GM12878 (cell line): Measurements from ENCODE around the gene SLC1A5. TPM values are rescaled to one million over a fixed set of nuclear protein-coding genes. Genes with fewer than 3 reads are reported as not detected.

ENCODE experiments used
- ATAC-seq: fragments of 200-7000 bp; cut with Tn5 transposase; 3 replicates; pipeline ENCODE4 v1.9.1; 2020; ENCODE audit warnings: mild to moderate bottlenecking, moderate library complexity
- BruUV-seq: library from RNA; stranded (reverse); fragments of 400-500 nt; replicated peaks from 2 replicates; lab custom pipeline; 2021; lab: Mats Ljungman, UMichigan
- CTCF ChIA-PET: fragments of 300-600 bp; sonication (Branson Sonifier 250); formaldehyde crosslinking; extraction: SDS; loops from one replicate; lab custom pipeline; 2021; ENCODE audit warnings: inconsistent platforms; lab: Yijun Ruan, JAX
- POLR2A ChIA-PET: fragments of 350-600 bp; formaldehyde crosslinking; extraction: SDS; loops from one replicate; lab custom pipeline; 2021; ENCODE audit warnings: inconsistent platforms; lab: Charles Lee
- RAD21 ChIA-PET: fragments of 300-600 bp; sonication (Branson Sonifier 250); formaldehyde crosslinking; loops from one replicate; lab custom pipeline; 2023; ENCODE audit warnings: antibody characterized with exemption; ENCODE audit not compliant: unreplicated experiment; lab: Charles Lee
- SMC1A ChIA-PET: fragments of 300-600 bp; sonication (Branson Sonifier 250); formaldehyde crosslinking; loops from one replicate; lab custom pipeline; 2023; ENCODE audit not compliant: unreplicated experiment, uncharacterized antibody; lab: Charles Lee
- DNase-seq: peaks from one replicate; pipeline ENCODE4 v3.0.0-alpha.2; 2011; ENCODE audit warnings: low read depth, low spot score
- FAIRE-seq: peaks from 3 replicates; lab custom pipeline; 2011; peaks lifted over from hg19 to GRCh38; lab: Jason Lieb, UNC
- H2AFZ ChIP-seq: 2 replicates; pipeline ENCODE4 v1.6.0; 2011; ENCODE audit warnings: low read depth, low read length, control low read depth; ENCODE audit not compliant: control insufficient read depth
- H3K27ac ChIP-seq: 2 replicates; pipeline ENCODE4 v1.5.1; 2011; ENCODE audit warnings: control low read depth; ENCODE audit not compliant: control insufficient read depth, insufficient read depth
- H3K27me3 ChIP-seq, 2 experiments: replicated peaks in 1 of 2; 2 replicates each; pipeline versions ENCODE4 v1.6.0 to v1.6.1; 2011; ENCODE audit warnings: low read length in 1 of 2; ENCODE audit not compliant: control insufficient read depth in 2 of 2, insufficient read depth in 2 of 2
- H3K36me3 ChIP-seq, 2 experiments: 2 replicates each; pipeline ENCODE4 v1.5.1; 2011; ENCODE audit warnings: low read length in 1 of 2; ENCODE audit not compliant: control insufficient read depth in 2 of 2, insufficient read depth in 2 of 2
- H3K4me1 ChIP-seq: 2 replicates; pipeline ENCODE4 v1.6.1; 2011; ENCODE audit warnings: mild to moderate bottlenecking, low read length, moderate library complexity, mixed read lengths; ENCODE audit not compliant: control insufficient read depth, insufficient read depth
- H3K4me2 ChIP-seq: 2 replicates; pipeline ENCODE4 v1.6.0; 2011; ENCODE audit warnings: control low read depth; ENCODE audit not compliant: control insufficient read depth, insufficient read depth
- H3K4me3 ChIP-seq: fragments of 200-600 bp; sonication (generic); 2 replicates; pipeline ENCODE4 v1.5.1; 2016
- H3K79me2 ChIP-seq: 2 replicates; pipeline ENCODE4 v1.6.0; 2011; ENCODE audit warnings: low read length; ENCODE audit not compliant: control insufficient read depth, insufficient read depth
- H3K9ac ChIP-seq: 2 replicates; pipeline ENCODE4 v1.8.0; 2011; ENCODE audit warnings: low read length, control low read depth, mixed read lengths; ENCODE audit not compliant: control insufficient read depth, insufficient read depth
- H3K9me3 ChIP-seq: replicated peaks from 3 replicates; pipeline ENCODE4 v1.5.1; 2011; ENCODE audit warnings: mild to moderate bottlenecking, low read length; ENCODE audit not compliant: control insufficient read depth, insufficient read depth
- H4K20me1 ChIP-seq: 2 replicates; pipeline ENCODE4 v1.6.0; 2011; ENCODE audit not compliant: control insufficient read depth, insufficient read depth
- ATF2 ChIP-seq: IDR thresholded peaks from 2 replicates; pipeline ENCODE4 v1.6.1; 2012; ENCODE audit warnings: low read length, inconsistent platforms
- BCLAF1 ChIP-seq: fragments of 450-650 bp; IDR thresholded peaks from 2 replicates; pipeline ENCODE4 v1.6.1; 2017; ENCODE audit warnings: antibody characterized with exemption, mild to moderate bottlenecking, moderate library complexity
- CBX3 ChIP-seq: fragments of 200-600 bp; sonication (generic); IDR thresholded peaks from 2 replicates; pipeline ENCODE4 v1.6.1; 2016; ENCODE audit warnings: low read depth, borderline replicate concordance
- KLF5 ChIP-seq: fragments of 450-650 bp; IDR thresholded peaks from 2 replicates; pipeline ENCODE4 v1.6.1; 2014; ENCODE audit warnings: mild to moderate bottlenecking; ENCODE audit not compliant: partially characterized antibody
- MLLT1 ChIP-seq: fragments of 450-650 bp; IDR thresholded peaks from 2 replicates; pipeline ENCODE4 v1.6.1; 2016; ENCODE audit warnings: mild to moderate bottlenecking
- NKRF ChIP-seq: fragments of 450-650 bp; conservative IDR thresholded peaks from 2 replicates; pipeline ENCODE4 v1.6.1; 2017; ENCODE audit warnings: mild to moderate bottlenecking, moderate library complexity
- POLR2AphosphoS2 ChIP-seq: IDR thresholded peaks from 2 replicates; pipeline ENCODE4 v1.6.1; 2011; ENCODE audit warnings: low read depth, mild to moderate bottlenecking, low read length, improper control_type of control experiment, moderate library complexity
- SUZ12 ChIP-seq: fragments of 200-600 bp; sonication (generic); IDR thresholded peaks from one replicate; pipeline ENCODE4 v1.6.1; 2018; ENCODE audit warnings: antibody characterized with exemption, mild to moderate bottlenecking; ENCODE audit not compliant: unreplicated experiment
- TAF1 ChIP-seq: IDR thresholded peaks from 2 replicates; pipeline ENCODE4 v1.6.1; 2011; ENCODE audit warnings: mild to moderate bottlenecking, low read depth, low read length, borderline replicate concordance
- ZNF207 ChIP-seq: fragments of 450-650 bp; IDR thresholded peaks from 2 replicates; pipeline ENCODE4 v1.6.1; 2014; ENCODE audit warnings: antibody characterized with exemption, mild to moderate bottlenecking, borderline replicate concordance
- WGBS: methylation state at CpG from one replicate; pipeline ENCODE4 v1.1.6; 2016; ENCODE audit warnings: low lambda C conversion rate; ENCODE audit not compliant: insufficient replicate concordance, insufficient coverage; ENCODE audit errors: missing lambda C conversion rate; 5-methylcytosine and 5-hydroxymethylcytosine counted together
- in situ Hi-C: fragments of 300-500 bp; cut with MboI; formaldehyde crosslinking; loops from 9 replicates; pipeline ENCODE4 v1.14.3; 2018; ENCODE audit warnings: mixed read lengths
- intact Hi-C: fragments of 100-400 bp; cut with micrococcal nuclease; formaldehyde crosslinking; loops from one replicate; pipeline ENCODE4 v1.14.2; 2022; ENCODE audit not compliant: unreplicated experiment
- polyA plus RNA-seq, 11 experiments: library from polyadenylated mRNA; depleted of rRNA in 4 of 11; unstranded in 6 of 11; stranded (reverse) in 5 of 11; fragments of >200 nt; fragmentation: Nextera tagmentation in 4 of 11; fragmentation: Illumina TruSeq in 1 of 11; extraction: Ambion mirVana in 4 of 11; extraction: Trizol in 1 of 11; gene quantifications; 1 replicate in 1 of 11; 2 replicates in 10 of 11; pipeline versions ENCODE4 v1.2.1 to v1.2.3, GENCODE V29; 2011 to 2016; ENCODE audit warnings: inconsistent platforms in 2 of 11, missing spikeins in 2 of 11, low read depth in 1 of 11
- total RNA-seq, 4 experiments: library from RNA; depleted of rRNA in 3 of 4; stranded (reverse); fragments of >200 nt in 3 of 4; fragmentation: Illumina TruSeq in 1 of 4; extraction: Trizol in 1 of 4; gene quantifications; 2 replicates each; pipeline versions ENCODE4 v1.2.1 to v1.2.3, GENCODE V29; 2013 to 2021

SLC1A5 gene
- total and polyA plus RNA-seq, 10 of the 15 experiments (the other 5 are each of a cell fraction or from before 2014, with no cell fraction given) = 9.1 to 129 (median 60.9) TPM

GRCh38 chr19:46746281-46747057, 41.9 kb downstream of the SLC1A5 start, which contains the start of gene STRN4:
STRN4 (minus strand) TSS chr19:46746450; CDS start chr19:46746430, 20 bp downstream.
- ATAC-seq (peak; percentile 49), FAIRE-seq (no peak), DNase-seq (no peak)
- 2% methylated on average over 28 of the region's 74 CpGs for WGBS
- intact Hi-C loops = no loop called here
- H2AFZ ChIP-seq = peak within 1 kb of the TSS; percentile 76
- H4K20me1 ChIP-seq = no peaks in the 10 kb centered on the region
- POLR2A ChIA-PET = interaction anchor here (0.5 to 0.6 kb wide), 2 partner anchors 94 to 210 kb away, joined by 3 to 7 read pairs; no protein-coding TSS in a partner anchor
- no peaks in the 10 kb centered on the region for H3K9me3 ChIP-seq
- RAD21 ChIA-PET = interaction anchor here (1.2 to 1.9 kb wide), 2 partner anchors 28 to 33 kb away, joined by 4 to 9 read pairs; no protein-coding TSS in a partner anchor
- H3K27me3 ChIP-seq = no peaks in the 10 kb centered on the region
- SMC1A ChIA-PET = no interaction called here
- peaks cover 53% of the 10 kb centered on the region for H3K79me2 ChIP-seq
- H3K4me1 ChIP-seq = peaks cover 17% of the 10 kb centered on the region
- peak within 1 kb of the TSS; percentile 100 for H3K4me3 ChIP-seq
- CTCF ChIA-PET = interaction anchor here (0.6 to 1.2 kb wide), 2 partner anchors 104 to 135 kb away, joined by 3 to 4 read pairs; partner anchors contain the start of gene AP2S1
- peak within 1 kb of the TSS; percentile 88 for H3K4me2 ChIP-seq
- peaks cover 2 to 3% of the 10 kb centered on the region in 2 experiments; a peak in 1 of 4 replicates for H3K36me3 ChIP-seq
- H3K9ac ChIP-seq = peak within 1 kb of the TSS; percentile 91
- BruUV-seq = no TSS peak
- peak within 1 kb of the TSS; percentile 83 for H3K27ac ChIP-seq
- in situ Hi-C loops = no loop called here
- TF ChIP-seq KLF5 (no peak), TAF1 (0 out of 2 replicates have a peak, but pooled peaks have one; percentile 22), MLLT1 (no peak), NKRF (0 out of 2 replicates have a peak, but pooled peaks have one; percentile 1), CBX3 (no peak), POLR2AphosphoS2 (no peak), BCLAF1 (no peak), SUZ12 (no peak), ATF2 (no peak), ZNF207 (no peak)
